Suprapubic skin (tissue), 4 donors: ENCODE measurements around the gene ZFP69B. TPM values are rescaled to one million over a fixed set of nuclear protein-coding genes. Genes with fewer than 3 reads are reported as not detected.

Experiments
- total RNA-seq, 4 donors: library from RNA; depleted of rRNA; stranded (reverse); fragments of >200 nt; gene quantifications; one replicate each; pipeline ENCODE4 v1.1.0, GENCODE V29; 2016

The ZFP69B gene
- total RNA-seq, 4 donors from 2014 or later = 0.55 to 1.1 (median 0.74) TPM

Other genes starting within 250 kb of the ZFP69B start
- not detected for gene TMCO2, start 202.5 kb upstream of the ZFP69B start, total RNA-seq
- gene ZMPSTE24, start 192.2 kb upstream of the ZFP69B start, total RNA-seq = 10 to 100 TPM; 30.3 to 42.2 (median 34.9) TPM
- gene COL9A2, start 133.2 kb upstream of the ZFP69B start, total RNA-seq = 1 to 10 TPM; 3.3 to 5.4 (median 3.6) TPM
- 10 to 100 TPM; 17.0 to 32.2 (median 28.0) TPM for gene SMAP2, start 76.7 kb upstream of the ZFP69B start, total RNA-seq
- 1 to 10 TPM; 1.4 to 2.7 (median 1.7) TPM for gene ZFP69, start 26.8 kb downstream of the ZFP69B start, total RNA-seq
- 1 to 10 TPM; 2.2 to 6.3 (median 6.0) TPM for gene EXO5, start 58.3 kb downstream of the ZFP69B start, total RNA-seq
- 1 to 10 TPM; 1.7 to 4.0 (median 3.1) TPM for gene ZNF684, start 81.2 kb downstream of the ZFP69B start, total RNA-seq
- gene RIMS3, start 215.2 kb downstream of the ZFP69B start, total RNA-seq = 1 to 10 TPM; 2.8 to 8.2 (median 4.8) TPM
- gene NFYC, start 241.2 kb downstream of the ZFP69B start, total RNA-seq = 100 to 1,000 TPM in 1 of 4 donors, 10 to 100 TPM in 3; 62.9 to 111 (median 83.5) TPM